ENCODE results near the gene NT5C3B. TPM values are rescaled to one million over a fixed set of nuclear protein-coding genes. Genes with fewer than 3 reads are reported as not detected.
"Not testable (repeated sequence)": the region's sequence is repeated elsewhere in the genome, so short reads cannot be mapped to it uniquely, and the experiment has no call there.

The NT5C3B gene
- polyA plus RNA-seq, 3 donors: 45.9 to 70.5 (median 50.0) TPM

DNA sequence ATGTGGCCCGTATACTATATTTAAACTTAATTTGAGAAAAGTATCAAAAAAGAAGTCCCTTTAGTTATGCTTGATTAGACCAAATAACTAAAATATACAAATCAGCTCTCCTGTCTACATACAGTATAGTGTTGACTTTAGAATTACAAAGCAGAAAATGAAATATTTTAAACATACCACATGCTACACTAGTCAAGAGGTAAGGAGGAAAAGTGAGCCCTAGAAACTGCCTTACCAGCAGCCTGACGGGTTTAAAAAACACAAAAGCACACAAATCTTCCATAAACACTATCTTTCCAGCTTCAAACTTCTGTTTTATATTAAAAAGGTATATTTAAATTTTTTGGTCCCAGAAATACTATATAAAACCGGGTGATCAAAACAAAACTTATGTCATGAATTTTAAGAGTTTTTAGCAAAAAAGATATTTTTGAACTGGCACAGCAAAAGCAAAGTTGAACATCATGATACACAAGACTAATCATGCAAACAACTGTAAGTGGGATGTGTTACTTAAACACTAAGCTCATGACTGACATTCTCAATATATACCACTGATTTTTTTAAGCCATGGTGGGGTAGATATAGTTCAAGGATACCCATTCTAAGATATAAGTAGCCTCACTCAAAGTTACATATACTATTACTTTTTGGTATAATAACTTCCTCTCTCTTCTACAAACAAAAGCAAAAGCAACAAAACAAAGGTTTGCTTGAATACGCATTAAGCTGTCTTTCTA, 13.4 kb upstream of the NT5C3B start:
- no peak overlapping the region for H3K27ac ChIP-seq (ENCODE audit: low read depth, low read length)
- 80 to 82% (median 80%) methylated on average over 4 of the region's 4 CpGs for WGBS, 3 donors

DNA sequence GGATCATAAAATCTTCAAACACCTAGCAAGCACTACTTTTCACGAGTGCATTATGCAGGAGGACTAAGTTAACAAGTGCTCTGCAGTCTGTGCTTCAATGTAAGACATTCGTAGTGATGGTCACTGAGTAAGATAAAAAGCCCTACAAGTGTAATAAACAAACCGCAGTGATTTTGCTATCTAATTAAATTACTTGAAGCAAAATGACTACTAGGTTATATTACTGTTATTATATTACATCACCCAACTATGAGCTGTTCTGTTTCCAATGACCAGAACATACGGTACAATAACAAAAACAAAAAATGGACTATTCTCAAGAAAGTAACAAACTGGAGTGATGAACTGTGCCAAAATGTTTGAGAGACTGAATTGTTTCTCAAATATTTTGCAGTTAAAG, 12.8 kb upstream of the NT5C3B start:
- WGBS, 3 donors: 70 to 83% (median 74%) methylated on average over 4 of the region's 4 CpGs
- H3K27ac ChIP-seq (ENCODE audit: low read depth, low read length): no peak overlapping the region

DNA sequence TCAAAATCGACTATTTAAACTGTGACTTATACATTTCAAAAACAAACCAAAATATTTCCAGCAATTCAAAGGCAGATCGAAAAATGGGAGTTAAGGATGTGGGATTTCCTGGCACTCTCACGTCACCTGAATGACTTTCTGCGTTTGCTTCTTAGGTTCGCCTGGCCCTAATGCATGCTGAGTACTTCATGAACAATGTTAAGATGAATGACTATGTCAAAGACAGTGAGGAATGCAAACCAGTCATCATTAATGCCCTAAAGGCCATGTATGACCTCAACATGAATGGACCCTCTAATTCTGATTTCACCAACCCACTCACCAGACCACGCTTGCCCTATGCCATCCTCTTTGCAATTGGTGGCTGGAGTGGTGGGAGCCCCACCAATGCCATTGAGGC, 8.9 kb upstream of the NT5C3B start:
- 91 to 94% (median 92%) methylated on average over 6 of the region's 6 CpGs for WGBS, 3 donors
- H3K27ac ChIP-seq (ENCODE audit: low read depth, low read length): no peak overlapping the region

DNA sequence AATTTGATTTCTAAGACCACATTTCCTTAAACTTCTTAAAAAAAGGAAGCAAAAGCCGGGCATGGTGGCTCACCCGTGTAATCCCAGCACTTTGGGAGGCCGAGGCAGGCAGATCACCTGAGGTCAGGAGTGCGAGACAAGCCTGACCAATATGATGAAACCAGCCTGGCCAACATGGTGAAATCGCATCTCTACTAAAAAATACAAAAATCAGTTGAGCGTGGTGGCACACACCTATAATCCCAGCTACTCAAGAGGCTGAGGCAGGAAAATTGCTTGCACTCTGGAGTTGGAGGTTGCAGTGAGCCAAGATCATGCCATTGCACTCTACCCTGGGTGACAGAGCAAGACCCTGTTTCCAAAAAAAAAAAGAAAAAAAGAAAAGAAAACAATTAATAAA, 4.7 kb upstream of the NT5C3B start:
- 76 to 95% (median 82%) methylated on average over 6 of the region's 6 CpGs for WGBS, 3 donors
- H3K27ac ChIP-seq (ENCODE audit: low read depth, low read length): not testable (repeated sequence)

DNA sequence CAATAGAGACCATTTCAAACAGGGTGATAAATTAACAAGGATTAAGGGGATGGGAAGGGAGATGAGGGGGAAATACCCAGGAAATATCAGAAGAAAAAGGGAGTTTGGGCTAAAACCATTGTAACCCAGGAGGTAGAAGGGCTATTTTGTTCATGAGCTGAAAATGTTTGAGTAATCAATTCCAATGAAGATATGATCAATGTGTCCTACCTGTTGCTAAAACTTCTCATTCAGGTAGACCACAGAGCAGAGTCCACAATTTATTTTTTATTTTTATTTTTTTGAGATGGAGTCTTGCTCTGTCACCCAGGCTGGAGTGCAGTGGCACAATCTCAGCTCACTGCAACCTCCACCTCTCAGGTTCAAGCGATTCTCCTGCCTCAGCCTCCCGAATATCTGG, 3.4 kb upstream of the NT5C3B start:
- whole genome bisulfite sequencing, 3 donors: 92 to 99% (median 93%) methylated on average over 2 of the region's 2 CpGs
- not testable (repeated sequence) for H3K27ac ChIP-seq (ENCODE audit: low read depth, low read length)

DNA sequence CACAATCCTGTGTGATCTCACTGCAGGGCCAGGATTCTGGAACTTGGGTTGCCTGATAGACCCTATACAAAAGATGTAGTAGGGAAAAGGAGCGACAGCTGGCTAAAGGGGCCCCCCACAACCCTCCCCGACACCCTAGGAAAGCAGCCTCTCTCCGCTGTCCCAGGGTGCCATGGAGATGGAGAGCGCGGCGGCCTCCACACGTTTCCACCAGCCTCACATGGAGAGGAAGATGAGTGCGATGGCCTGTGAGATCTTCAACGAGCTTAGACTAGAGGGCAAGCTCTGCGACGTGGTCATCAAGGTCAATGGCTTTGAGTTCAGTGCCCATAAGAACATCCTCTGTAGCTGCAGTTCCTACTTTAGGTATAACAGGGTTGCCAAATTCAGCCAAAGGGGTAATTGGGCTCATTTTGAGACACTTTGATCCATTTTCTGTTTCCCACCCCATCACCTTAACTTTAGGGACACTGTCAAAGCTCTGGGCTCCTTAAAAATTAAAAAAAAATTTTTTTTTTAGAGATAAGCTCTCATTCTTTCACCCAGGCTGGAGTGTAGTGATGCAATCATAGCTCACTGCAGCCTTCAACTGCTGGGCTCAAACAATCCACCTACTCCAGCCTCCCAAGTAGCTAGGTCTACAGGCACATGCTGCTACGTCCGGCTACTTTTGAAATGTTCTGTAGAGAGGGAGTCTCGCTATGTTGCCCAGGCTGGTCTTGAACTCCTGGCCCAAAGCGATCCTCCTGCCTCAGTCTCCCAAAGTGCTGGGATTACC, 1.9 kb upstream of the NT5C3B start, which contains the start of gene KLHL10:
Gene KLHL10, plus strand, starts transcription at position 65 of the 778 bp plus-strand sequence. Its CDS starts 108 bp downstream, at position 173.
- no peak within 1 kb of the TSS for H3K27ac ChIP-seq (ENCODE audit: low read depth, low read length)
- WGBS, 3 donors: 91 to 97% (median 96%) methylated on average over 15 of the region's 15 CpGs

DNA sequence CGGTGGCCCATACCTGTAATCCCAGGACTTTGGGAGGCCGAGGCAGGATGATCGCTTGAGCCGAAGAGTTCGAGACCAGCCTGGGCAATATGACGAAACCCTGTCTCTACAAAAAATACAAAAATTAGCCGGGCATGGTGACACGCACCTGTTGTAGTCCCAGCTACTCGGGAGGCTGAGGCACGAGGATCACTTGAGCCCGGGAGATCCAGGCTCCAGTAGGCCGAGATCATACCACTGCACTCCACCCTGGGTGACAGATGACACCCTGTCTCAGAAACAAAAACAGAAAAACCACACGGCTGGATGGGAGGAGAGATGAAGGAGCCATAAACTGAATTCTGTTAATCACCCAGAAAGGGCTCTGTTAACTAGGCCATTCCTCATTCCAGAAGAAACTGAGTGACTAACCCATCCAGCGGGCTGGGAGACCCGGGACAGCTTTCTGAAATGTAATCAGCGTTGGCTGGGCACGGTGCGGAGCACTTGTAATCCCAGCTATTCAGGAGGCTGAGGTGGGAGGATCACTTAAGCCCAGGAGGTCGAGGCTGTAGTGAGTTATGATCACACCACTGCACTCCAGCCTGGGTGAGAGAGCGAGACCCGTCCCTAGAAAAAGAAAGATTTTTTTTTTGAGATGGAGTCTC, 641 bp upstream of the NT5C3B start:
- H3K27ac ChIP-seq (ENCODE audit: low read depth, low read length): no peak overlapping the region
- WGBS, 3 donors: 46 to 51% (median 49%) methylated on average over 21 of the region's 21 CpGs

DNA sequence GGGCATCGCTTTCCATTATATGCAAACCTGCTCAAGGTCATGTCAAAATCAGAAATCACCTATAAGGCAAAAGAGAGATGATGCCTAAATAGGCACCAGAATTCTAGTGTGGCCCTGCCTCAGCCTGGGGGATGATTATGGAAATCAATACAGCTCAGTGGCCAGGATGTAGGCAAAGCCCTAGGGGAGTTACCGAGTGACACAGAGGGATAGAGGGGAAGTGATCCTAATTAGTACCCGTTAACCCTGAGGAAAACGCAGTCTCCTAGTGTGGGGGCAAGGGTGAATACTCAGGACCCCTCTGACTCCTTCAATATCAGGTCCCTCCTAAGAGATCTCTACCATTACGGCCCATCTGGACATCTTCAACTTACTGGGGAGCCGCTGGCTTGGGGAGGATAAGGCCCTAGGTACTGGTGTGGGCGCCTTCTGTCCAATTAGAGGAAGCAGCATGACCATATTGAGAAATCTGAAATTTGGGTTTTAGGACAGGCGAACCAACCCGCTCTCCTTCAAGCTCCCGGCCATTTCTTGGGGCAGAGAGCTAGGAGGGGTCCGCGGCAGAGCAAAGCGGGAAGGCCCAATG, 725 bp downstream of the NT5C3B start:
- H3K27ac ChIP-seq (ENCODE audit: low read depth, low read length): no peak overlapping the region
- 16 to 20% (median 16%) methylated on average over 12 to 13 of the region's 13 CpGs for WGBS, 3 donors

DNA sequence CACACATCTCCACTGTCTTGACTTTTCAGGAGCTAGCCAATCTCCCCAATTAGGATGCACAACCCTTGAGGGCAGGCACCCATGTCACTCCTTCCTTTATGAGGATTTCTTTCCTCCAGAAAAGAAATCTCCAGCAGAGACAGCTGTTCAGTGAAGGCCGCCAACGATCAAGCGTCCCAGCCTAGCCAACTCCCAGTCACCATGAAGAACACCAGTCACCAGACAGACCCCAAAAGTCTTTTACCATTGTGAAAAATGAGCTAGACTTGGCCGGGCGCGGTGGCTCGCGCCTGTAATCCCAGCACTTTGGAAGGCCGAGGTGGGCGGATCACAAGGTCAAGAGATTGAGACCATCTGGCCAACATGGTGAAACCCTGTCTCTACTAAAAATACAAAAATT, 6.1 kb downstream of the NT5C3B start:
- not testable (repeated sequence) for H3K27ac ChIP-seq (ENCODE audit: low read depth, low read length)
- 85 to 86% (median 85%) methylated on average over 10 of the region's 10 CpGs for WGBS, 3 donors

DNA sequence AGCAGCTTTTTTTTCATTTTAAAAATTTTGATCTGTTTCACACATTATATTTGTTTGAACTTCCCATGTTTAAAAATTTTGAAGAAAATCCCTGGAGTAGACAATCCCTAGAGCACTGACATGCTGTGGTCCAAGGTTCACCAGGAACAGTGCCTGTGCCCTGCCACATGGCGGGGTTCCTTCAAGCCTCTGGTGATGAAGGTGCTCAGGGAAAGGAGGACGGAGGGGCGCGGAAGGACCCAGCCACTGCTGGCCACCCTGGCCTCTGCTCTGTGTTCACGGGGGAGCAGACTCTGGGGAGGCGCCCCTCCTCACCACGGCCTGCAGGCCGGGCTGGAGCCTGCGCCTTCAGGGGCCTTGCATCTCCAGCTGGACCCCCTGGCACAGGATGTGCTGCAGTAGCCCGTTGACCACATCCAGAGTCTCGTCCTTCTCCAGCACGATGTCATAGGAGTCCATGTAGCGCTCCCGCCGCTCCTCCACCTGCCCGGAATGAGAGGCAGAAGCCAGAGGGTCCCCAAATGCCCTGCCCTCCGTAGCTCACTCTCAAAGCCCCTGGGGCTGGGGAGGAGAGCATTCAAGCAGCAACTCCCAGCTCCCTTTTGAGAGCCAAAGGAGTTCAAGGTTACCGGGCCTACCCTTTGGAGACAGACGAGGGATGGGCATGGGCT, 10.7 kb downstream of the NT5C3B start:
- WGBS, 3 donors: 89% methylated on average over 19 of the region's 19 CpGs

DNA sequence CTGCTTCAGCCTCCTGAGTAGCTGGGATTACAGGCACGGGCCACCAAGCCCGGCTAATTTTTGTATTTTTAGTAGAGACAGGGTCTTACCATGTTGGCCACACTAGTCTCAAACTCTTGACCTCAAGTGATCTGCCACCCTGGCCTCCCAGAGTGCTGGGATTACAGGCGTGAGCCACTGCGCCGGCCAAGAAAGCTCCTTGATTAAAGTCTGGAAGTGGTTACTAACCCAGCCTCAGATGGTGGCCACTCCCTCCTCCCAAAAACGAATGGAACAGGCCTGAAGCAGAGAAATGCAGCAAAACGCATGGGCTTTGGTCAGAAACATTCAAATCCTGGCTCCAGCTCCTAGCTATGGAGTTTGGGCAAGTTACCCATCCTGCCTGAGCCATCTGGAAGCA, 11.9 kb downstream of the NT5C3B start:
- WGBS, 3 donors: 61 to 65% (median 64%) methylated on average over 7 of the region's 7 CpGs
- no peak overlapping the region for H3K27ac ChIP-seq (ENCODE audit: low read depth, low read length)

More for the DNA sequence above, 10.7 kb downstream of the NT5C3B start:
- no peak overlapping the region for H3K27ac ChIP-seq (ENCODE audit: low read depth, low read length)

DNA sequence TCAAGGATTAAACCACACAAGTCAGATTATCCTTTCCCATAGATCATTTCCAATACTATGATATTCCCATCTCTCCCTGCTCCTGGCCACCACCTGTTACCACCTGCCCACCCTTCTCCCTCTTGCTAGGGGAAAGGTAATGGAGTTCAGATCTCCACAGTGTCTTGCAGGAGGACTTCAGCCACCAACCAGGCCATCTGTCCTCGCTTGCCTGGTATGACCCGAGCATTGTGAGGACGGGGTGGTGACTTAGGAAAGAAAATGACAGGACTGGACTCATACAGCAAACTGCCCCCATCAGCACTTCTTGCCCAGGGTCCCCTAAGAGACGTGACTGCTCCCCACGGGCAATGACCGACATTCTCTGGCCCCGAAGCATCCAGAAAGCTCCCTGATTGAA, 12.5 kb downstream of the NT5C3B start:
- WGBS, 3 donors: 85 to 91% (median 90%) methylated on average over 7 of the region's 7 CpGs
- no peak overlapping the region for H3K27ac ChIP-seq (ENCODE audit: low read depth, low read length)

DNA sequence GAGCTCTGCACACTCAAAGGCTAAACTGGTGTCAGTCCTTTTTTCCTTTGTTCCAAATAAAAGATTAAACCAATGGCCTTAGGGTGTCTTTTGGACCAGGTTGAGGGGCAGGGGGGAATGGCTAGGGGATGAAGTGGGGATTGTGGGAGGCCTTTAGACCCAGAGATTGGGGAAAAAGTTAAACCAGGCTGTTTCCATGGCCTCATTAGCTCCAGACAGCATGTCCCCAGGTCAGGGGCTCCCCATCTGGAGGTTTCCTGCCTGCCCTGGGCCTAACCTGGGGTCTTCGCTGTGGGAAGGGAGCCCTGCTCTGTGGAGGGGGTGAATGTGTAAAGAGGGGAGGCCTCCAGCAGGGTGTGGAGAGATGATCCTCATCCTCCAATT, 12.9 kb downstream of the NT5C3B start:
- H3K27ac ChIP-seq (ENCODE audit: low read depth, low read length): no peak overlapping the region
- WGBS, 3 donors: 91 to 100% (median 100%) methylated on average over 1 of the region's 1 CpG

DNA sequence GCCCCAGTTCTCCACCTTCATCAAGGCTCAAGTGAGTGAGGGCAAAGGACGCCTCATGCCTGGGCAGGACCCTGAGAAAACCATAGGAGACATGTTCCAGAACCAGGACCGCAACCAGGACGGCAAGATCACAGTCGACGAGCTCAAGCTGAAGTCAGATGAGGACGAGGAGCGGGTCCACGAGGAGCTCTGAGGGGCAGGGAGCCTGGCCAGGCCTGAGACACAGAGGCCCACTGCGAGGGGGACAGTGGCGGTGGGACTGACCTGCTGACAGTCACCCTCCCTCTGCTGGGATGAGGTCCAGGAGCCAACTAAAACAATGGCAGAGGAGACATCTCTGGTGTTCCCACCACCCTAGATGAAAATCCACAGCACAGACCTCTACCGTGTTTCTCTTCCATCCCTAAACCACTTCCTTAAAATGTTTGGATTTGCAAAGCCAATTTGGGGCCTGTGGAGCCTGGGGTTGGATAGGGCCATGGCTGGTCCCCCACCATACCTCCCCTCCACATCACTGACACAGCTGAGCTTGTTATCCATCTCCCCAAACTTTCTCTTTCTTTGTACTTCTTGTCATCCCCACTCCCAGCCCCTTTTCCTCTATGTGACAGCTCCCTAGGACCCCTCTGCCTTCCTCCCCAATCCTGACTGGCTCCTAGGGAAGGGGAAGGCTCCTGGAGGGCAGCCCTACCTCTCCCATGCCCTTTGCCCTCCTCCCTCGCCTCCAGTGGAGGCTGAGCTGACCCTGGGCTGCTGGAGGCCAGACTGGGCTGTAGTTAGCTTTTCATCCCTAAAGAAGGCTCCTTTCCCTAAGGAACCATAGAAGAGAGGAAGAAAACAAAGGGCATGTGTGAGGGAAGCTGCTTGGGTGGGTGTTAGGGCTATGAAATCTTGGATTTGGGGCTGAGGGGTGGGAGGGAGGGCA, 13.6 kb downstream of the NT5C3B start:
- no peak overlapping the region for H3K27ac ChIP-seq (ENCODE audit: low read depth, low read length)
- 78 to 84% (median 80%) methylated on average over 12 of the region's 12 CpGs for WGBS, 3 donors

DNA sequence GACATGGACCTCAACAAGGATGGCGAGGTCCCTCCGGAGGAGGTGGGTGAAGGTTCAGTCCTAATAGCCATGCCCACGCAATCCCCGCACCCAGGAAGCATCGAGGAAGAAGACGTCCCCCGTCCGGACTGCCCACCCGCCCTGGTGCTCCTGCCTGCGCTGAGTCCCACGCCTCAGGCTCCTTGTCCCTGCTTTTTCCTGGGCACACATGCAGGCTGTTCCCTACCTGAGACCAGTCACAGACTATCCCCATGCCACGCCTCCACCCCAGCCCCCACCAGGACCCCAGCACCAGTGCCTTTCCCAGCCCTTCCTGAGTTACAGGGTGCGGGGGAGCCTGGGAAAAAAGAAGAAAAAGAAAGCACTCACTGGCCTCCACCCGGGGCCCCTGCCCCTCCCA, 14.3 kb downstream of the NT5C3B start:
- H3K27ac ChIP-seq (ENCODE audit: low read depth, low read length): no peak overlapping the region

DNA sequence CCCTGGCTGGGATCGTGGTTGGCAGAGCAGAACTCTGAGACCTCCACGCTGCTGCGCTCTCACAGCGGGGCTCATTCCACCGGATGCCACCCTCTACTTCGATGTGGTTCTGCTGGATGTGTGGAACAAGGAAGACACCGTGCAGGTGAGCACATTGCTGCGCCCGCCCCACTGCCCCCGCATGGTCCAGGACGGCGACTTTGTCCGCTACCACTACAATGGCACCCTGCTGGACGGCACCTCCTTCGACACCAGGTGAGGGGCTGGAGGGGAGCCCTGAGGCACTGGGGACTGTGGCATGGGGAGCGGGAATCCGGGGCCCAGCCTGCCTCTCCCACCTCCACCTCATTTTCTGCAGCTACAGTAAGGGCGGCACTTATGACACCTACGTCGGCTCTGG, 18.0 kb downstream of the NT5C3B start:
- no peak overlapping the region for H3K27ac ChIP-seq (ENCODE audit: low read depth, low read length)
- 94 to 97% (median 95%) methylated on average over 20 of the region's 20 CpGs for WGBS, 3 donors

More for the DNA sequence above, 14.3 kb downstream of the NT5C3B start:
- 81 to 86% (median 85%) methylated on average over 13 to 14 of the region's 14 CpGs for WGBS, 3 donors

DNA sequence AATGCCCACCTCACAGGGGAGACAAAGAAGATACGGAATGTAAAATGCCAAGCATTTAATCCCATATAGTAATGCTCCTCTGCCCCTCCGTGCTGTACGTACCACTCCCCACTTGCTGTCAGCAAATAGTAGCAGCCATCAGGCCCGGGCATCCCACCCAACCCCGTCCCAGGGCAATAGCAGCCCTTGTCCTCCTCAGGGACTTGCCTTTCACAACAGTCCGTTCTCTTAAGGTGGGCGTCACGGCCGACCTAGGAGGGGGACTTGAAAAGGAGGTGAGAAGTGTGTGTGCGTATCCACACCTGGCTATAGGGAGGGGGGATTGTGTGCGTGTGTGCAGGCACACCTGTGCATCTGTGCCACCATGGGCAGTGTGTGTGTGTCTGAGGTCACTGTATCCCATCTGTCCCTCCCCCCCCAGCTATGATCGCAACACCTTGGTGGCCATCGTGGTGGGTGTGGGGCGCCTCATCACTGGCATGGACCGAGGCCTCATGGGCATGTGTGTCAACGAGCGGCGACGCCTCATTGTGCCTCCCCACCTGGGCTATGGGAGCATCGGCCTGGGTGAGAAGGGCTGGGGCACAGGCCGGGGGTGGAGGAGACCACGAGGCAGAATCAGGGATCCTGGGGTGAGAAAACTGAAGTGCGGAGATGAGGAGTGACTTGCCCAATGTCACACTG, 19.3 kb downstream of the NT5C3B start:
- 91 to 96% (median 94%) methylated on average over 23 of the region's 23 CpGs for WGBS, 3 donors
- no peak overlapping the region for H3K27ac ChIP-seq (ENCODE audit: low read depth, low read length)

All from adipose tissue (tissue), 3 donors.